Measurements from ENCODE around the gene SSR1. TPM values are rescaled to one million over a fixed set of nuclear protein-coding genes. Genes with fewer than 3 reads are reported as not detected.

The SSR1 gene
- total and polyA plus RNA-seq, 9 of the 15 experiments (the other 6 are each of a cell fraction or from before 2014, with no cell fraction given) = 87.7 to 220 (median 144) TPM

GRCh38 chr6:7328243-7328642, 15.2 kb upstream of the SSR1 start:
- H3K36me3 ChIP-seq (ENCODE audit: control insufficient read depth, insufficient read depth, low read length) = no peaks in the 10 kb centered on the region
- WGBS (ENCODE audit: insufficient coverage, low coverage, missing lambda C conversion rate) = 6% methylated on average over 2 of the region's 2 CpGs
- no peak overlapping the region for H3K9ac ChIP-seq (ENCODE audit: insufficient read depth in 1 of 2, low read depth in 2 of 2, low read length in 2 of 2)
- no peaks in the 10 kb centered on the region for H3K9me1 ChIP-seq (ENCODE audit: control insufficient read depth, insufficient read depth, low read length)
- H3K27ac ChIP-seq (ENCODE audit: extremely low read depth, low read depth, low read length) = no peak overlapping the region; the same call in 2 of the 3 replicates
- H3K9me3 ChIP-seq (replicated peaks; ENCODE audit: control insufficient read depth, insufficient read depth, low read depth, low read length) = no peaks in the 10 kb centered on the region
- H3K4me1 ChIP-seq (replicated peaks in 1 of 2; ENCODE audit: control insufficient read depth in 2 of 2, insufficient read depth in 2 of 2, low read length in 2 of 2) = peaks cover 0 to 7% of the 10 kb centered on the region in 2 experiments; a peak in 2 of 5 replicates
- no peaks in the 10 kb centered on the region for H4K20me1 ChIP-seq (replicated peaks; ENCODE audit: control insufficient read depth, insufficient read depth, low read length)
- CTCF ChIA-PET (ENCODE audit: low intra/inter-chr PET ratio) = no interaction called here
- H3K4me3 ChIP-seq = no peak overlapping the region
- intact Hi-C loops (cut with micrococcal nuclease) (no loop called here), in situ Hi-C loops (cut with MboI) (no loop called here)
- FAIRE-seq = no peak
- peak; percentile 55 for ATAC-seq
- DNase-seq (ENCODE audit: extremely low read depth in 1 of 4, low spot score in 3 of 4) = peak in 1 of 4 experiments; percentile 40
- peaks cover 0 to 4% of the 10 kb centered on the region in 2 experiments; a peak in 2 of 5 replicates for H3K27me3 ChIP-seq (ENCODE audit: control insufficient read depth in 2 of 2, insufficient read depth in 2 of 2, low read length in 2 of 2)
- H3K79me2 ChIP-seq (ENCODE audit: control insufficient read depth, insufficient read depth, low read length) = no peaks in the 10 kb centered on the region
- POLR2A ChIA-PET = interaction anchor here (0.5 to 1.8 kb wide), 4 partner anchors 9 to 58 kb away, joined by 3 to 6 read pairs (median 4); no protein-coding TSS in a partner anchor
- peak overlapping the region; percentile 89 for H2AFZ ChIP-seq (ENCODE audit: low read depth, low read length)
- BruUV-seq (replicated peaks) = no TSS peak
- peak overlapping the region; percentile 16; the same call in 1 of the 2 replicates for H3K4me2 ChIP-seq (ENCODE audit: insufficient read depth, low read length)
- TF ChIP-seq ZNF12 (CRISPR knock-in tag; IDR thresholded peaks at IDR 0.05) (no peak), MYC (IDR thresholded peaks at IDR 0.05; ENCODE audit: low read depth, low read length) (peak; percentile 44; the same call in 1 of the 2 replicates), MYC (CRISPR knock-in tag; IDR thresholded peaks at IDR 0.05; ENCODE audit: borderline replicate concordance, low read depth) (no peak), JUND (IDR thresholded peaks at IDR 0.05; ENCODE audit: borderline replicate concordance, low read depth, low read length) (peak; percentile 56; the same call in 1 of the 2 replicates), JUND (tag; IDR thresholded peaks at IDR 0.05; ENCODE audit: borderline replicate concordance, low read depth, low read length) (no peak), CREB1 (IDR thresholded peaks at IDR 0.05) (peak; percentile 75), CREB1 (CRISPR knock-in tag; IDR thresholded peaks at IDR 0.05) (peak; percentile 76; the same call in 1 of the 2 replicates), RNF219 (CRISPR knock-in tag; IDR thresholded peaks at IDR 0.05) (no peak), ZBTB12 (CRISPR knock-in tag; IDR thresholded peaks at IDR 0.05) (no peak), PRDM10 (IDR thresholded peaks at IDR 0.05; ENCODE audit: partially characterized antibody) (peak; percentile 15), DPF2 (IDR thresholded peaks at IDR 0.05) (peak; percentile 35; the same call in 1 of the 2 replicates), CREM (IDR thresholded peaks at IDR 0.05; ENCODE audit: low read depth) (peak; percentile 80), ILF3 (IDR thresholded peaks at IDR 0.05; ENCODE audit: borderline replicate concordance) (no peak), MAFF (IDR thresholded peaks at IDR 0.05; ENCODE audit: low read length) (peak; percentile 28; the same call in 1 of the 2 replicates)
